GM18861 (cell line): ENCODE results near the gene ERC2.

Experiments used
- ATAC-seq: cut with Tn5 transposase; IDR thresholded peaks from one replicate; pipeline ENCODE4 v1.9.1; 2021; ENCODE audit not compliant: unreplicated experiment

Gene ERC2

DNA sequence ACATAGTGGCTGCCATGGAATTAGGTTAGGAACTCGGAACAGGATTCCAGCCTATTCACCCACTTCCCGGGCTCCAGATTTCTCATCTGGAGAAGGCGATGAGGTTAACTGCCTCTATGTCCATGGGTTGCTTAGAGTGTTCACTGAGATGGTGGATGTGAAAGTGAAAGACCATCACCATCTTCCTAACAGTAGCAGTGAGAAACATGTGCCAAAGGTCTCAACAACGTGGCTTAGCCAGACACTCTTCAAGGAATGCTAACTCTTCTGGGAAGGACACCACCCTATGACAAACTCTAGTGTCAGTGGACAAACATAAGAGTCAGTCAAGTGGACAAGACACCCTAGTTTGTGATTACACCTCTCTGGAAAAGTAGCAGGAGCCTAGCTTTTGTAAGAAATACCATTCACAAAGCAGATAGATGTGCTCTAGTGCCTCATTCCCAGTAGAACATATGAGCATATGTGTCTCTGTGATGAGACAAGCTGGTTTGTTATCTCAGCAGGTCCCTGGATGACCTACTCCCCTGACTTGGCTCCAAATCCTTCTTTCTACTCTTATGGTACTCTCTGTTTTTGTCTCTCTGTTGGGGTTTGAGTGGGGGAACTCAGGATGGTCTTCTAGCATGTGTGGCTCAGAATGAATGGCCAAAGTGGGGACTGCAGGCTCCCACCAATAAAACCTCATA, 770.9 kb downstream of the ERC2 start:
- ATAC-seq = no peak

DNA sequence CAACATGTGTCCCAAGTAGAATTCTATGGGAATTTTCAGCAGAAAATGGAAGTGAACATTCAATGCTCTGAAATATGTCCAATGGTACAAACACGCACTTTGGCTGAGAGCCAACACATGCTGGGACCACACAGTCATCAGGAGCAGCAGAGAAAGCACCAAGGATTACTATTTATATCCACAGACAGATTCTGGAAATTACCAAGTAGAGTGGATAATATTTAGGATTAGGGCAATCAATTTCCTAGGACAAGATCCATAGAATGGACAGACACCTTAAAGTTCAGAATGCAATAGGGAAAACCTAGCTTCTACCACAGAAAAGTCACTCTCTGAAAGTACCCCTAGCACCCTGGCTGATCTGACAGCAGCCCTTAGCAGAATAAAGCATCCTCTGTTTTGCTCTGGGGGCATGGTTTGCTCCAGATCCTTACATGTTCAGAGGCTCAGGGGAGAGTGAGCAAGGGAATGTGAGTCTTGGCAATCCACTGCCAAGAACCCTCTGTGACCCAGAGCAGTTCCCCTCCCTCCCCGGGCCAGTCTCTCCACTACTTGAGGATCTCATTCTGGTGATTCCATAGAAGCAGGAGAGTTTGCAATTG, 775.2 kb downstream of the ERC2 start:
- no peak for ATAC-seq

GRCh38 chr3:55692295-55692956, 775.8 kb downstream of the ERC2 start:
- ATAC-seq = no peak

DNA sequence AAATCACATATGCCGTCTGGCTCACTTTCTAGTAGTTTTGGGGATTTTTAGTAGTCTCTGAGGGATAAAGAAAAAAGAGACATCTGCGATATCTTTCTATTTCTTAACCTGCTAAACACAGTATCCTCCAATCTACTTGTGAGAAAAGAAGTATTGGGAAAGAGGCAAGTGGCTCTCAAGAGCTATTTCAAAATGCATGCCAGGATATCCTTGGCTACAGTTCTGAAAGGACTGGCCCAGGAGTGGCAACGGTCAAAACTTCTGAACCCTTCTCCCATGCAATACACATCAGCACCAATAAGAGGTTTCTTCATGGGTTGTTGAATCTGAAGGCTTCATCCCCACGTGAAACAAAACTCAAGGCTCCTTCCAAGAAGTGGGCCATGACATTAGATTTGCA, 777.1 kb downstream of the ERC2 start:
- no peak for ATAC-seq

- peak; percentile 66 for ATAC-seq
These were observed 777.5 kb downstream of the ERC2 start for GRCh38 chr3:55690726-55691125.

DNA sequence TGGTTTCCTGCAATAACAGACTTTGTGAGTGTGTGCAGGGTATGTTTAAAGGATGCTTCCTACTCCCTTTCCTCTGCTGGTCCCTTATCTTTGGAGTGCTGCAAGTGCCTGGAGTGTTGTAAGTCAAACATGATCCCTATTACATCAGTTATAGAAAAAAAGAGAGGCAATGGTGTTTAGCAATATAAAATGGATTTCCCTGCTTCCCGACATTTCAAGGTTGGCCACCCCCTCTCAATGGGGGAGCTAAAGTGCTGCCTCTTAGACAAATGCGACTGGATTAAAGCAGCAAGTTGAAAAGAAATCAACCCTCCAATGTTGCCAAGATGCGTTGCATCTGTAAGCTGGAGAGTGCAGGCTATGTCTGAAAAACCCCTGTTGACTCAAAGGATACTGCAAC, 778.1 kb downstream of the ERC2 start:
- no peak for ATAC-seq

GRCh38 chr3:55688154-55688553, 780.1 kb downstream of the ERC2 start:
- no peak for ATAC-seq

DNA sequence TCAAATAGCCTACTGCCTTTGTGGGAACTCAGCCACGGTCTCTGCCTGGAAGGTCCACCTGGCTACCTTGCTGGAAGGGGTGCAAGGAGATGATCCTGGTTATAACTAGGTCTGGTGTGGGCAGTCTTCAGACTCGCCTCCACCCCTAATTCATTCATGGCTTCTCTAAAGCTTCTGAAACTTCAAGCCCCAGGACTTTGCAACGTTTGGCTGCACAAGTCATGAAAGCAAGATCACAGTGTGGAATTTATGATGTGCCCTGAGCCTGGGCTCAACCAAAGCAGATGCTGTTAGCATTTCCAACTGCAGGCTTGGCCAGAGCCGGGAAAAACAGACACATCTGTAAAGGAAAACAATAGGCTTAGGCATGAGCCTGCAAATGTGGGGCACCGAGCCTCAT, 780.7 kb downstream of the ERC2 start:
- no peak for ATAC-seq

- ATAC-seq = no peak
These were observed 781.6 kb downstream of the ERC2 start for GRCh38 chr3:55686426-55687254.

DNA sequence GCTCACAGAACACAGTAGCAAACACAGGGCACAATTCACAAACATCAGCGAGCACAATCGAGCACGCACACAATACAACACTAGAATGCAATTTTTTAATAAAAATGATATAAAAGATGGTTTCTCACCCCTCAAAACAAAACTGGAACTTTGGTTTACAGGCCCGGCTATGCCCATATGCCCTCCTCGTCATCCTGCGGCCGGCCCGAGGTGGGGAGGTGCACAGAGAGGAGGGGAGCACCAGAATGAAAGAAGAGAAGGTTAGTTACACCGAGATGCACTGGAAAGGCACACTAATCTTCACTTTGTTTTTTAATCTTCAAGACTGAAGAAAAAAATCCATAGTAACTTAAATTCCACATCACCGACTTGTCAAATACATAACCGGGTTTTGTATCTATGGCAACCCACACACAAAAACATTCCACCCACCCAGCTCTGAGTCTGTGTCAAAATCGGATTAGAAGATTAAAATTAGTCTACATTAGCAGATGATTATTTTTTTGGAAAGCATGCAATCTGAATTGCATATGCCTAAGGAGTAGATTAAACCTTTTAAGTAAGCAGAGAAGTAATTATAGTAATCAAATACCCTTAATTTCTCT, 784.5 kb downstream of the ERC2 start:
- ATAC-seq = no peak

DNA sequence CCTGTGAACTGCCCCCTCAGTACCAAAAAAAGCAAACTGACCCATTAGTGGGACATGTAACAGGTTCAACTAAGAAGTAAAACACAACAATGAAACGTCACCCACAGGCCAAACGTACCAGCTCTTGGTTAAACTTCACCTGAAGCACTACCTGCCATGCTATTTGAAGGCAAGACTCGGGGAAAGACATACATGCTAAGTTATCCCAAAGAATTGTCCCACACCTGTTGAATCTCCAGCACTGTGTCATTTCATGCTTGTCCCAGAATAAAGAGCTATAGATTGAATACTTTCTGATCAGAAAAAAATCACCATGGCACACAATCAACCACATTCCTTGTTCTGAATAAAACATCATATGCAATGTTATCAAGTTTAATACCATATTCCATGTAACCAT, 785.8 kb downstream of the ERC2 start:
- ATAC-seq = no peak

GRCh38 chr3:55678546-55679216, 789.6 kb downstream of the ERC2 start:
- ATAC-seq = no peak

DNA sequence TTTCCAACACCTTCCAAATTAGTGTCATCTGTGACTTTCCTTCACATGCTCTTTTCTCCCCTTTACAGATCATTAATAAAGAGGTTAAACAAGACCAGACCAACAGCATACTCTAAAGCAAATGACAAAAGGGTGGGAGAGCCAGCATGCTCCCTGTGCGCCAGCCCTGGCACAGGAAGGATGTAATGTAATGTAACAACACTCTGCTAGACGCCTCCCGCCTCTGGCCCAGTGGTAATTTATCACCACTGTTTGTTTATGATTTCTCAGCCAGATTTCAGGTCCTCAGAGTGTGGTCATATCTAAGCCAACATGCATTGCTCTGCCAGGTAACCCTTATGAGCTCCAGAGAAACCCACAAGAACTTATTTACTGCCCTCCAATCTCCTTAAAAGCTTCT, 791.6 kb downstream of the ERC2 start:
- no peak for ATAC-seq

- peak; percentile 99 for ATAC-seq
These were observed 792.8 kb downstream of the ERC2 start for GRCh38 chr3:55675478-55675877.

GRCh38 chr3:55673764-55674163, 794.5 kb downstream of the ERC2 start:
- ATAC-seq = no peak

DNA sequence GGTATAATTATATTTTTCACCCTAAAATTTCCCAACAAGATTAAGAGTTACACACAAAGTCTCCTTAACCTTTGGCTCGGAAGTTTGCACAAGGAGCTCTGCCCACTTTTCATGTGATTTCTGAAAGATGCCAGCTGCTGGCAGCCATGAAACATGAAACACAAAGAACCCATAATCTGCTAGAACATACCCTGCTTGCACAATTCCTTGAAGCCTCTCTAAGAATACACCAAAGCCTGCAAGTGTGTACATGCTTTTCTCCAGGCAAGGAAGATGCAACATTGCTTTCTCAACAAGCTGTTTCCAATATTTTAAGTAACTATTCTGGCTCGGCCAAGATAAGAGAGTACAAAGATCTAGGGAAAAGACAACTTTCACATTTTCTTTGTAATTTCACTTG, 799.1 kb downstream of the ERC2 start:
- ATAC-seq = no peak

- no peak for ATAC-seq
These were observed 799.9 kb downstream of the ERC2 start for GRCh38 chr3:55668359-55668758.

- no peak for ATAC-seq
These were observed 803.9 kb downstream of the ERC2 start for GRCh38 chr3:55664387-55664786.

GRCh38 chr3:55662683-55663082, 805.6 kb downstream of the ERC2 start:
- no peak for ATAC-seq

- ATAC-seq = no peak
These were observed 806.7 kb downstream of the ERC2 start for GRCh38 chr3:55661571-55661970.

DNA sequence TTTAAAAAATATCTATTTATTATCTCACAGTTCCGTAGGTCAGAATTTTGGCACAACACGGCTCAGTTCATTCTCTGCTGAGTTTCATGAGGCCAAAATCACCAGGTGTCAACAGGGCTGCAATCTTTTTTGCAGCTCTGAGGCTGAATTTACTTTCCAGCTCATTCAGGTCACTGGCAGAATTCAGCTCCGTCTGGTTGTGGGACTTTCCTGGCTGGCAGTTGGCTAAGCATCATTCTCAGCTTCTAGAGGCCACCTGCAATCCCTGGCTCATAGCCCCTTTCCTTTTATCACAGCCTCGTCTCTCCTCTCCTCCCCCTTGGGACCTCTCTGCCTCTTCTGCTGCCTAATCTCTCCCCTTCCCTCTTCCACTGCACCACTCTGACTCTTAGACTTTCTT, 807.1 kb downstream of the ERC2 start:
- ATAC-seq = no peak
